WTC11 (cell line): Measurements from ENCODE around the gene CDH22. TPM values are rescaled to one million over a fixed set of nuclear protein-coding genes. Genes with fewer than 3 reads are reported as not detected.

Source experiments
- ATAC-seq: fragments of 200-7000 bp; cut with Tn5 transposase; 2 replicates; pipeline ENCODE4 v1.10.0; 2021; ENCODE audit warnings: mild to moderate bottlenecking, moderate library complexity
- CTCF ChIA-PET: fragments of 300-600 bp; sonication (Branson Sonifier 250); formaldehyde crosslinking; loops from one replicate; lab custom pipeline; 2021; ENCODE audit warnings: antibody characterized with exemption; lab: Charles Lee
- POLR2A ChIA-PET: fragments of 350-600 bp; sonication (Branson Sonifier 250); formaldehyde crosslinking; loops from one replicate; lab custom pipeline; 2021; ENCODE audit warnings: antibody characterized with exemption; lab: Charles Lee
- DNase-seq: peaks from one replicate; pipeline ENCODE4 v3.0.0; 2021; ENCODE audit warnings: low spot score
- H3K27ac Mint-ChIP-seq: 2 replicates; pipeline ENCODE4 v1.8.0; 2021; ENCODE audit warnings: mixed read lengths
- H3K27me3 Mint-ChIP-seq: 2 replicates; pipeline ENCODE4 v1.8.0; 2021; ENCODE audit warnings: low read depth, mild to moderate bottlenecking, moderate library complexity, mixed read lengths
- H3K36me3 Mint-ChIP-seq: 2 replicates; pipeline ENCODE4 v1.8.0; 2021; ENCODE audit warnings: mixed read lengths
- H3K4me1 Mint-ChIP-seq: 2 replicates; pipeline ENCODE4 v1.8.0; 2022; ENCODE audit warnings: mixed read lengths
- H3K4me3 Mint-ChIP-seq: 2 replicates; pipeline ENCODE4 v1.8.0; 2021; ENCODE audit warnings: mild to moderate bottlenecking, moderate library complexity, mixed read lengths
- H3K9me3 Mint-ChIP-seq: 2 replicates; pipeline ENCODE4 v1.8.0; 2021; ENCODE audit warnings: mixed read lengths
- CBFB ChIP-seq: sonication (generic); formaldehyde crosslinking; IDR thresholded peaks from 2 replicates; pipeline ENCODE4 v1.8.1; 2022; ENCODE audit warnings: mild to moderate bottlenecking, low read depth, missing genetic modification reagents
- NR1H2 ChIP-seq: sonication (generic); formaldehyde crosslinking; IDR thresholded peaks from 2 replicates; pipeline ENCODE4 v1.9.0; 2021; ENCODE audit warnings: mild to moderate bottlenecking, moderate library complexity, missing genetic modification reagents
- NR3C1 ChIP-seq: sonication (generic); formaldehyde crosslinking; conservative IDR thresholded peaks from 2 replicates; pipeline ENCODE4 v1.8.1; 2023; ENCODE audit warnings: low read depth, mild to moderate bottlenecking, missing genetic modification reagents
- SMAD3 ChIP-seq: sonication (generic); formaldehyde crosslinking; IDR thresholded peaks from 2 replicates; pipeline ENCODE4 v1.8.0; 2022; ENCODE audit warnings: missing genetic modification reagents, mild to moderate bottlenecking, borderline replicate concordance
- TCF7 ChIP-seq: sonication (generic); formaldehyde crosslinking; IDR thresholded peaks from 2 replicates; pipeline ENCODE4 v1.8.0; 2022; ENCODE audit warnings: mild to moderate bottlenecking, low read depth, missing genetic modification reagents, moderate library complexity
- total RNA-seq: library from RNA; stranded (reverse); gene quantifications from 3 replicates; pipeline ENCODE4 v1.2.3, GENCODE V29; 2021
- TF ChIP-seq, protein P1 (sequence below): sonication (generic); formaldehyde crosslinking; IDR thresholded peaks from 2 replicates; pipeline ENCODE4 v1.8.1; 2023; ENCODE audit warnings: mild to moderate bottlenecking, missing genetic modification reagents, moderate library complexity
- TF ChIP-seq, protein P2 (sequence below): sonication (generic); formaldehyde crosslinking; IDR thresholded peaks from 2 replicates; pipeline ENCODE4 v1.8.0; 2022; ENCODE audit warnings: mild to moderate bottlenecking, missing genetic modification reagents
- TF ChIP-seq, protein P3 (sequence below): fragments of 250-450 bp; sonication (Bioruptor Pico); IDR thresholded peaks from 2 replicates; pipeline ENCODE4 v1.9.0; 2021; ENCODE audit warnings: mild to moderate bottlenecking
- TF ChIP-seq, protein P4 (sequence below): sonication (generic); formaldehyde crosslinking; IDR thresholded peaks from 2 replicates; pipeline ENCODE4 v1.8.1; 2022; ENCODE audit warnings: mild to moderate bottlenecking, moderate library complexity, missing genetic modification reagents
- TF ChIP-seq, protein P5 (sequence below): sonication (generic); formaldehyde crosslinking; IDR thresholded peaks from 2 replicates; pipeline ENCODE4 v1.8.0; 2023; ENCODE audit warnings: missing genetic modification reagents
- TF ChIP-seq, protein P6 (sequence below): fragments of 200-600 bp; IDR thresholded peaks from 2 replicates; pipeline ENCODE4 v1.8.0; 2022; ENCODE audit warnings: antibody characterized with exemption
- TF ChIP-seq, protein P7 (sequence below): fragments of 250-450 bp; sonication (Bioruptor Pico); IDR thresholded peaks from 2 replicates; pipeline ENCODE4 v1.9.0; 2021; ENCODE audit warnings: mild to moderate bottlenecking
- TF ChIP-seq, protein P8 (sequence below): sonication (generic); formaldehyde crosslinking; conservative IDR thresholded peaks from 2 replicates; pipeline ENCODE4 v1.8.1; 2023; ENCODE audit warnings: mild to moderate bottlenecking, low read depth, missing genetic modification reagents, moderate library complexity
- TF ChIP-seq, protein P9 (sequence below): sonication (generic); formaldehyde crosslinking; IDR thresholded peaks from 2 replicates; pipeline ENCODE4 v1.8.1; 2022; ENCODE audit warnings: missing genetic modification reagents, borderline replicate concordance
- TF ChIP-seq, protein P10 (sequence below): sonication (generic); formaldehyde crosslinking; conservative IDR thresholded peaks from 2 replicates; pipeline ENCODE4 v1.8.1; 2022; ENCODE audit warnings: mild to moderate bottlenecking, missing genetic modification reagents

The CDH22 gene
- total RNA-seq, 1 experiment from 2014 or later = 0.13 TPM

DNA sequence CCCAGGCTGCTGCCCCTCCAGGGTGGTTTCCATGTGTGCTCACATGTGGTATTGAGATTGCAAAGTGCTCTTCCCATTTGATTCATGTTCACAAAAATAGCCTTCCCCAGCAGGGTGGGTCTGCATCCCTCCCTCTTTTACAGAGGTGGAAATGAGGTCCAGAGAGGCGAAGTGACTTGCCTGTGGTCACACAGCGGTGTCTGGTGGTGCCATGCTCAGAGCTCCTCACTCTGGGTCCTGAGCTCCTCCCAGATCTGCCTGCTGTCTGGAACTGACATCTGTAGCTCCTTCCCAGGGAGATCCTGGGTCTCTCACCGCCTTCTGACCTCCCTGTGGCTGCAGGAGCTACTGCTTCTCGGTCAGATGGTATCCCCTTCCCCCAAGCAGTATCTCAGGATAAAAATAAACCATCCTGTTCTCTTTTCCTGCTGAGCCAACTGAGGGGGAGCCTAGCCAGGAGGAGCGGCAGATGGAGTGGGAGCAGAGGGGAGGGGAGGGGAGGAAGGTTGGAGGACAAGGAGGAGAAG is 178.3 kb downstream of the CDH22 start (continued):
- TF ChIP-seq, protein P1, sequence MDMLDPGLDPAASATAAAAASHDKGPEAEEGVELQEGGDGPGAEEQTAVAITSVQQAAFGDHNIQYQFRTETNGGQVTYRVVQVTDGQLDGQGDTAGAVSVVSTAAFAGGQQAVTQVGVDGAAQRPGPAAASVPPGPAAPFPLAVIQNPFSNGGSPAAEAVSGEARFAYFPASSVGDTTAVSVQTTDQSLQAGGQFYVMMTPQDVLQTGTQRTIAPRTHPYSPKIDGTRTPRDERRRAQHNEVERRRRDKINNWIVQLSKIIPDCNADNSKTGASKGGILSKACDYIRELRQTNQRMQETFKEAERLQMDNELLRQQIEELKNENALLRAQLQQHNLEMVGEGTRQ = no peak
- TF ChIP-seq CBFB (CRISPR knock-in tag) (no peak), NR1H2 (CRISPR knock-in tag) (no peak), TCF7 (CRISPR knock-in tag) (no peak)
- TF ChIP-seq, protein P2, sequence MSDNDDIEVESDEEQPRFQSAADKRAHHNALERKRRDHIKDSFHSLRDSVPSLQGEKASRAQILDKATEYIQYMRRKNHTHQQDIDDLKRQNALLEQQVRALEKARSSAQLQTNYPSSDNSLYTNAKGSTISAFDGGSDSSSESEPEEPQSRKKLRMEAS = no peak
- TF ChIP-seq, protein P3, sequence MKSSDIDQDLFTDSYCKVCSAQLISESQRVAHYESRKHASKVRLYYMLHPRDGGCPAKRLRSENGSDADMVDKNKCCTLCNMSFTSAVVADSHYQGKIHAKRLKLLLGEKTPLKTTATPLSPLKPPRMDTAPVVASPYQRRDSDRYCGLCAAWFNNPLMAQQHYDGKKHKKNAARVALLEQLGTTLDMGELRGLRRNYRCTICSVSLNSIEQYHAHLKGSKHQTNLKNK (CRISPR knock-in tag) = no peak

DNA sequence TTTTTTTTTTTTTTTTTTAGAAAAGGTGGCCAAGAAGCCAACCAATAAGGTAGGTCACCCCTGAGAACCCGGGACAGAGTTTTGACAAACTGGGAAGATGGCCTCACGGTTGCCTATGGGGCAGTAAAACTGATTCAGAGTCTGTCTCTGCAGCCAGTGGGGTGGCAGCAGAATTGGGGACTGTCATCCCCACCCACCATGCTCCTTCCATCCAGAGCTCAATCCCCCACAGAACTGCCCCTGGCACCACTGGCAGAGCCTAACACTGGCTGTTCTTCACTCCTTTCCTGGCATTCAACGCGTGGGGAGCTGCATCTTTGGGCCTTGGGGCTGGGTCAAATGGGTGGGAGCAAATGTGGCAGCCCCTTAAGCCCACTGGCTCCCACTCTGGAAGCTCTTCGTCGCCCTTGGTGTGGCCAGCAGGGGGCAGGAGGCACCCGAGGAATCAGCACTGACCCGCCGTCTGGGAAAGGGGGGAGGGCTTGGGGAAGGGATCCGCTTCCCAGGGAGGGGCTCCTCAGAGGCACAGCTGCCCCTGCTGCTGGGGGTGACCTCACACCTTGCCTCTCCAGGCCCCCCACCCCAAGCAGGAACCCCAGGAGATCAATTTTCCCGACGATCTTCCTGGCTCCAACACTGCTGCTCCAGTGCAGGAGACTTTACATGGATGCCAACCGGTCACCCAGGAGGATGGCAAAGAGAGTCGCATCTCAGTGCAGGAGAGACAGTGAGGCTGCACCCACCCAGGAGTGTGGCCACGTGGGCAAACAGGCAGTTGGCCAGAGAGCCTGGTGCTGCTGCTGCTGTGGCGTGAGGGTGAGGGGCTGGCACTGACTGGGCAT is 179.8 kb downstream of the CDH22 start:
- peaks cover 17% of the 10 kb centered on the region for H3K27me3 Mint-ChIP-seq

More for the DNA sequence above, 179.8 kb downstream of the CDH22 start:
- Mint-ChIP-seq H3K4me1 (peaks cover 6% of the 10 kb centered on the region), H3K27ac (no peak overlapping the region), H3K4me3 (no peak overlapping the region), H3K36me3 (peaks cover 12% of the 10 kb centered on the region), H3K9me3 (no peaks in the 10 kb centered on the region)
- POLR2A ChIA-PET = no interaction called here
- TF ChIP-seq, protein P4, sequence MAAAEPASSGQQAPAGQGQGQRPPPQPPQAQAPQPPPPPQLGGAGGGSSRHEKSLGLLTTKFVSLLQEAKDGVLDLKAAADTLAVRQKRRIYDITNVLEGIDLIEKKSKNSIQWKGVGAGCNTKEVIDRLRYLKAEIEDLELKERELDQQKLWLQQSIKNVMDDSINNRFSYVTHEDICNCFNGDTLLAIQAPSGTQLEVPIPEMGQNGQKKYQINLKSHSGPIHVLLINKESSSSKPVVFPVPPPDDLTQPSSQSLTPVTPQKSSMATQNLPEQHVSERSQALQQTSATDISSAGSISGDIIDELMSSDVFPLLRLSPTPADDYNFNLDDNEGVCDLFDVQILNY (CRISPR knock-in tag) = no peak
- TF ChIP-seq NR3C1 (no peak), SMAD3 (CRISPR knock-in tag) (no peak)
- TF ChIP-seq, protein P5, sequence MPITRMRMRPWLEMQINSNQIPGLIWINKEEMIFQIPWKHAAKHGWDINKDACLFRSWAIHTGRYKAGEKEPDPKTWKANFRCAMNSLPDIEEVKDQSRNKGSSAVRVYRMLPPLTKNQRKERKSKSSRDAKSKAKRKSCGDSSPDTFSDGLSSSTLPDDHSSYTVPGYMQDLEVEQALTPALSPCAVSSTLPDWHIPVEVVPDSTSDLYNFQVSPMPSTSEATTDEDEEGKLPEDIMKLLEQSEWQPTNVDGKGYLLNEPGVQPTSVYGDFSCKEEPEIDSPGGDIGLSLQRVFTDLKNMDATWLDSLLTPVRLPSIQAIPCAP (CRISPR knock-in tag) = no peak
- TF ChIP-seq, protein P6, sequence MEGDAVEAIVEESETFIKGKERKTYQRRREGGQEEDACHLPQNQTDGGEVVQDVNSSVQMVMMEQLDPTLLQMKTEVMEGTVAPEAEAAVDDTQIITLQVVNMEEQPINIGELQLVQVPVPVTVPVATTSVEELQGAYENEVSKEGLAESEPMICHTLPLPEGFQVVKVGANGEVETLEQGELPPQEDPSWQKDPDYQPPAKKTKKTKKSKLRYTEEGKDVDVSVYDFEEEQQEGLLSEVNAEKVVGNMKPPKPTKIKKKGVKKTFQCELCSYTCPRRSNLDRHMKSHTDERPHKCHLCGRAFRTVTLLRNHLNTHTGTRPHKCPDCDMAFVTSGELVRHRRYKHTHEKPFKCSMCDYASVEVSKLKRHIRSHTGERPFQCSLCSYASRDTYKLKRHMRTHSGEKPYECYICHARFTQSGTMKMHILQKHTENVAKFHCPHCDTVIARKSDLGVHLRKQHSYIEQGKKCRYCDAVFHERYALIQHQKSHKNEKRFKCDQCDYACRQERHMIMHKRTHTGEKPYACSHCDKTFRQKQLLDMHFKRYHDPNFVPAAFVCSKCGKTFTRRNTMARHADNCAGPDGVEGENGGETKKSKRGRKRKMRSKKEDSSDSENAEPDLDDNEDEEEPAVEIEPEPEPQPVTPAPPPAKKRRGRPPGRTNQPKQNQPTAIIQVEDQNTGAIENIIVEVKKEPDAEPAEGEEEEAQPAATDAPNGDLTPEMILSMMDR = peak; percentile 58
- TF ChIP-seq, protein P7, sequence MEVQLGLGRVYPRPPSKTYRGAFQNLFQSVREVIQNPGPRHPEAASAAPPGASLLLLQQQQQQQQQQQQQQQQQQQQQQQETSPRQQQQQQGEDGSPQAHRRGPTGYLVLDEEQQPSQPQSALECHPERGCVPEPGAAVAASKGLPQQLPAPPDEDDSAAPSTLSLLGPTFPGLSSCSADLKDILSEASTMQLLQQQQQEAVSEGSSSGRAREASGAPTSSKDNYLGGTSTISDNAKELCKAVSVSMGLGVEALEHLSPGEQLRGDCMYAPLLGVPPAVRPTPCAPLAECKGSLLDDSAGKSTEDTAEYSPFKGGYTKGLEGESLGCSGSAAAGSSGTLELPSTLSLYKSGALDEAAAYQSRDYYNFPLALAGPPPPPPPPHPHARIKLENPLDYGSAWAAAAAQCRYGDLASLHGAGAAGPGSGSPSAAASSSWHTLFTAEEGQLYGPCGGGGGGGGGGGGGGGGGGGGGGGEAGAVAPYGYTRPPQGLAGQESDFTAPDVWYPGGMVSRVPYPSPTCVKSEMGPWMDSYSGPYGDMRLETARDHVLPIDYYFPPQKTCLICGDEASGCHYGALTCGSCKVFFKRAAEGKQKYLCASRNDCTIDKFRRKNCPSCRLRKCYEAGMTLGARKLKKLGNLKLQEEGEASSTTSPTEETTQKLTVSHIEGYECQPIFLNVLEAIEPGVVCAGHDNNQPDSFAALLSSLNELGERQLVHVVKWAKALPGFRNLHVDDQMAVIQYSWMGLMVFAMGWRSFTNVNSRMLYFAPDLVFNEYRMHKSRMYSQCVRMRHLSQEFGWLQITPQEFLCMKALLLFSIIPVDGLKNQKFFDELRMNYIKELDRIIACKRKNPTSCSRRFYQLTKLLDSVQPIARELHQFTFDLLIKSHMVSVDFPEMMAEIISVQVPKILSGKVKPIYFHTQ (CRISPR knock-in tag) = no peak
- TF ChIP-seq, protein P8, sequence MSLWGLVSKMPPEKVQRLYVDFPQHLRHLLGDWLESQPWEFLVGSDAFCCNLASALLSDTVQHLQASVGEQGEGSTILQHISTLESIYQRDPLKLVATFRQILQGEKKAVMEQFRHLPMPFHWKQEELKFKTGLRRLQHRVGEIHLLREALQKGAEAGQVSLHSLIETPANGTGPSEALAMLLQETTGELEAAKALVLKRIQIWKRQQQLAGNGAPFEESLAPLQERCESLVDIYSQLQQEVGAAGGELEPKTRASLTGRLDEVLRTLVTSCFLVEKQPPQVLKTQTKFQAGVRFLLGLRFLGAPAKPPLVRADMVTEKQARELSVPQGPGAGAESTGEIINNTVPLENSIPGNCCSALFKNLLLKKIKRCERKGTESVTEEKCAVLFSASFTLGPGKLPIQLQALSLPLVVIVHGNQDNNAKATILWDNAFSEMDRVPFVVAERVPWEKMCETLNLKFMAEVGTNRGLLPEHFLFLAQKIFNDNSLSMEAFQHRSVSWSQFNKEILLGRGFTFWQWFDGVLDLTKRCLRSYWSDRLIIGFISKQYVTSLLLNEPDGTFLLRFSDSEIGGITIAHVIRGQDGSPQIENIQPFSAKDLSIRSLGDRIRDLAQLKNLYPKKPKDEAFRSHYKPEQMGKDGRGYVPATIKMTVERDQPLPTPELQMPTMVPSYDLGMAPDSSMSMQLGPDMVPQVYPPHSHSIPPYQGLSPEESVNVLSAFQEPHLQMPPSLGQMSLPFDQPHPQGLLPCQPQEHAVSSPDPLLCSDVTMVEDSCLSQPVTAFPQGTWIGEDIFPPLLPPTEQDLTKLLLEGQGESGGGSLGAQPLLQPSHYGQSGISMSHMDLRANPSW (CRISPR knock-in tag) = no peak
- TF ChIP-seq, protein P9, sequence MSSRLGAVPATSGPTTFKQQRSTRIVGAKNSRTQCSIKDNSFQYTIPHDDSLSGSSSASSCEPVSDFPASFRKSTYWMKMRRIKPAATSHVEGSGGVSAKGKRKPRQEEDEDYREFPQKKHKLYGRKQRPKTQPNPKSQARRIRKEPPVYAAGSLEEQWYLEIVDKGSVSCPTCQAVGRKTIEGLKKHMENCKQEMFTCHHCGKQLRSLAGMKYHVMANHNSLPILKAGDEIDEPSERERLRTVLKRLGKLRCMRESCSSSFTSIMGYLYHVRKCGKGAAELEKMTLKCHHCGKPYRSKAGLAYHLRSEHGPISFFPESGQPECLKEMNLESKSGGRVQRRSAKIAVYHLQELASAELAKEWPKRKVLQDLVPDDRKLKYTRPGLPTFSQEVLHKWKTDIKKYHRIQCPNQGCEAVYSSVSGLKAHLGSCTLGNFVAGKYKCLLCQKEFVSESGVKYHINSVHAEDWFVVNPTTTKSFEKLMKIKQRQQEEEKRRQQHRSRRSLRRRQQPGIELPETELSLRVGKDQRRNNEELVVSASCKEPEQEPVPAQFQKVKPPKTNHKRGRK = no peak
- TF ChIP-seq, protein P10, sequence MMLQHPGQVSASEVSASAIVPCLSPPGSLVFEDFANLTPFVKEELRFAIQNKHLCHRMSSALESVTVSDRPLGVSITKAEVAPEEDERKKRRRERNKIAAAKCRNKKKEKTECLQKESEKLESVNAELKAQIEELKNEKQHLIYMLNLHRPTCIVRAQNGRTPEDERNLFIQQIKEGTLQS = no peak
- ATAC-seq = peak; percentile 62
- CTCF ChIA-PET = interaction anchor here (0.5 to 7.9 kb wide), 68 partner anchors 10 to 755 kb away, joined by 3 to 118 read pairs (median 5); partner anchors contain the start of genes CD40, ELMO2 and SLC12A5
- DNase-seq = peak; percentile 71
